GM21367 (cell line): Measurements from ENCODE around the gene MKRN1.
"Not testable (repeated sequence)": the region's sequence is repeated elsewhere in the genome, so short reads cannot be mapped to it uniquely, and the experiment has no call there.

Experiments
- ATAC-seq: cut with Tn5 transposase; IDR thresholded peaks from one replicate; pipeline ENCODE4 v1.9.1; 2021; ENCODE audit not compliant: unreplicated experiment

Gene MKRN1

DNA sequence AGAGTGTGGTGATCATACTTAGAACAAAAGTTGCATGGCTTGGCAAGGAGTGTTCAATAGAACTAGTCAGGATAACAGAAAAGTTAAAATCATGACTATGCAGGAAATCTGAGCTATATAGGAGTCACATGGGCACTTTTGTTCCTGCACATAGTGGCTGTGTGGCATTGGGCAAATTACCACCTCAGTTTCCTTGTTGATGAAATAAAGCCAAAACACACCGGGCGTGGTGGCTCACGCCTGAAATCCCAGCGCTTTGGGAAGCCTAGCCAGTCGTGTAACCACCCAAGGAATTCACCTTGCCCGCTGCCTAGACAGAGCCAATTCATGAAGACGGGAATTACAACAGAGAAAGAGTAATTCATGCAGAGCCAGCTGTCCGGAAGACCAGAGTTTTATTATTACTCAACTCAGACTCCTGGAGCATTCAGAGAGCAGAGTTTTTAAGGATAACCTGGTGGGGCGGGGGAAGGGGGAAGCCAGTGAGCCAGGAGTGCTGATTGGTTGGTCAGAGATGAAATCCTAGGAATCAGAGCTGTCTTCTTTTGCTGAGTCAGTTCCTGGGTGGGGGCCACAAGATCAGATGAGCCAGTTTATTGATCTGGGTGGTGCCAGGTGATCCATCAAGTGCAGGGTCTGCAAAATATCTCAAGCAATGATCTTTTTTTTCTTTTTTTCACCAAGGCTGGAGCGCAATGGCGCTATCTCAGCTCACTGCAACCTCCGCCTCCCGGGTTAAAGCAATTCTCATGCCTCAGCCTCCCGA, 6.4 kb upstream of the MKRN1 start:
- no peak for ATAC-seq

DNA sequence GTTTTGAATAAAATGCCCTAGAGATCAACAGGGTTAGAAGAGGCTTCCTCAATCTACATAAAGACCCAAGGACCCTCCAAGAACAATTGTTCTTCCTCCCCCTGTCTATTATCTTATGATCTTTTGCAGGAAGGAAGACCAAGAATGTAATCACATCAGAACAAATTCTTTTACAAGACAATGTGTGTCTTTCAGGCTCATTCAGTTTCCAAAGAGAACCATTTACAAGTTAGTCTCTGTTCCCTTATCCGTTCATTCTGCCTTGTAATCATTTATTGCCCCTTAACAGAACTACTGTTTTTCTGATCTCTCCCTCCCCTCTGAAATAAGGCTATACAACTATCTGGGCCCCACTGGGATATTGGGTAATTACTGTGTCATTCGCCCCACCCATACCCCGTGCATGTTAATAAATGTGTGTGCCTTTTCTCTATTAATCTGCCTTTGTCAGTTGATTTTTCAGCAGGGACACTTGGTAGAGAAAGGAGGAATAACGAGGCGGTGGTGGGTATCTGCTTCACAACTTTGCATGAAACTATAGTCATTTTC, 5.7 kb upstream of the MKRN1 start:
- ATAC-seq: no peak

- ATAC-seq: no peak
These were observed 5.2 kb upstream of the MKRN1 start for GRCh38 chr7:140484479-140484878.

DNA sequence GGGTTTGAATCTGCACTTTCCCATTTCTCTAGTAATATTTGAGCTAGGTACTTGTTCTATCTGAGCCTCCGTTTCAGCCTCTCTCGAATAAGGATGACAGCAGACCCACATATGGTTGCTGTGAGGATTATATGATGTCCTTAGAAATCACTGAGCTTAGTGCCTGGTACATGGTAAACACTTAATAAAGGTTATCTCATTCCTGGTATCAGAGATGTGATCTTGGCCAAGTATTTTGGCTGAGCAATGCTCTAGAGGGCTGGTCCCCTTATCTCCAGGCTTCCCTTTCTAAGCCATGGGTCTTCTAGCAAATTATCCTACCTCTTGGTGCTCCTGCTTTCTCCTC, 407 bp upstream of the MKRN1 start:
- no peak for ATAC-seq

GRCh38 chr7:140478246-140479061, 851 bp downstream of the MKRN1 start:
- ATAC-seq: peak; percentile 6

DNA sequence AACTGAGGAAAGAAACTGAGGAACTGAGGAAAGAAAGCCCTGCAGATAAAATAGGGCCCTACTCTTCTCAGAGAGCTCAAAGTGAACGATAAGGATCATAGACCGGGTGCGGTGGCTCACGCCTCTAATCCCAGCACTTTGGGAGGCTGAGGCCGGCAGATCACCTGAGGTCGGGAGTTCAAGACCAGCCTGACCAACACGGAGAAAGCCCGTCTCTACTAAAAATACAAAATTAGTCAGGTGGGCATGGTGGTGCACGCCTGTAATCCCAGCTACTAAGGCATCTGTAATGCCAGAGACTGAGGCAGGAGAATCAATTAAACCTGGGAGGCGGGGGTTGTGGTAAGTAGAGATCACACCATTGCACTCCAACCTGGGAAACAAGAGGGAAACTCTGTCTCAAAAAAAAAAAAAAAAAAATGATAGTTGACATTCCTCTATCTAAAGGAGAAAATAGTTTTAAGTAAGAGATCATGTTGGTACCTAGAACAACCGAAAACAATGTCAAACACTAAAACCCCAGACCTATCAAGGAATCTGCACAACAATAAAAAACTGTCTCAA, 2.5 kb downstream of the MKRN1 start:
- ATAC-seq: no peak

DNA sequence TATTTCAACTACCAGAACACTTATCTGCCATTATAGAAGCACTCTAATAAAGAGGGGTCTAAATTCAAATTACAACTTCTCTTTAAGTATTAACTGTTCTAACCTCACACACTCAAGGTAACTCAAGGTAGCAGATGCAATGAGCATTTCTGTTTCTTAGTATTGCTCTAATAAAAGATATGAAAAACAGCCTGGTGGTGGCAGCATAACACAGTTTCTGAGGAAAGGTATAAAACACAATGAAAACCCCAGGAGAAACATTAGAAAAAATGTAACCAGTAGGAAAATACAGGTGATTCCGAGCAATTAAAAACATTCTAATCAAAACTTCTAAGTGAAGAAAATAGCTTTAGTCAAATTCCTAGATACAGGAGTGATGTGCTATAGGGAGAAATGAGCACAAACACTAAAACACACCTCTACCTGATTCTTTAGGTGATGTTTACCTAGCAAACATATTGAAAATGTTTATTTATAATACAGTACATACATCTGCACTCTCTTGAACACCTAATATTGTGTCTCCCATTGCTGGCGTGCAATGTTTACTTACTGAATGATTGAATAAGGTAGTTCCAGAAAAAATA, 3.5 kb downstream of the MKRN1 start:
- no peak for ATAC-seq

DNA sequence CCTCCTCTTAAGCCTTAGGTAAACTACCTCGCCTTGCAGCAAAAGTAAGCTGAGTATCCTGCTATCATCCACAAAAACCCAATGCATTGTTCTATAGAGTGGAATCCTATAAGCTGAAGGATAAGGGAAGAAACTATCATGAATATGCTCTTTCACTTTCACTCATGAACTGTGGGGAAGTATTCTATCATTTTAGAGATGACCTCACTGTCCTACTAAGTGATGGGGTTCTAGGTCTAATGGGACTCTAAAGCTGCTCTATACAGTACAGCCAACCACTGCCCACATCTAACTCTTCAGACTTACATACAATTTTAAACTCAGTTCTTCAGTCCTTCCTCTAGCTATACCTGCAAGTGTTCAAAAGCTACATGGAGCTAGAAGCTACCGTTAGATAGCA, 16.2 kb downstream of the MKRN1 start:
- ATAC-seq: no peak

GRCh38 chr7:140458916-140459315, 20.4 kb downstream of the MKRN1 start:
- no peak for ATAC-seq

DNA sequence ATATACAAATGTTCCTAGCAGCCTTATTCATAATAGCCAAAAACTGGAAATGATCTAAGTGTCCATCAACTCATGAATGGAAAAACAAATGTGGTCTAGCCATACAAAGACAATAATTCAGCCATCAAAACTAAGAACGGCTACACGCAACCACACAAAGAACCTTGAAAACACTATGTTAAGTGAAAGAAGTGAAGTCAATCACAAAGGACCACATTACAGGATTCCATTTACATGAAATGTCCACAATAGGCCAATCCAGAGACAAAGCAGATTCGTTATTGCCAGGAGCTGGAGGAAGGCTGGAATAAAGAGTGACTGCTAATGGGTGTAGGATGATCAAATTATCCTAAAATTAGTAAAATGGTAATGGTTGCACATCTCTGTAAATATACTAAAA, 21.1 kb downstream of the MKRN1 start:
- ATAC-seq: no peak

GRCh38 chr7:140456551-140457051, 22.7 kb downstream of the MKRN1 start:
- no peak for ATAC-seq

- ATAC-seq: no peak
These were observed 23.6 kb downstream of the MKRN1 start for GRCh38 chr7:140455743-140456142.

DNA sequence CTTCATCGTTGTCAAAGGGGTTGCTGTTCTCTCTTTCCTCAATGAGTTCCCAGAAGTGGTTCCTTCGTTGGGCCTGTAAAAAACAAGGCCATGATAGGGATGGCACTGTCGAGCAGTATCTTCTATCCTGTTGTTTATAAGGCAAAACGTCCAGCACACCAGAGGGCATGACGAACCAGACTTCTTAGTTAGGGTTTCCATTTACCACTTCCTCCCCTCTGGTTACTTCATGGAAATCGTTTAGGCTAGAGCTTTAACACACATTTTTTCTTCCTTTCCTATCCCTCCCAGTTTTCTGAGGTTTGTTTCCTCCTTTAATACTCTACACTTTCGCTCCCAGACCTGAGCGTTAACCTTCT, 24.7 kb downstream of the MKRN1 start:
- ATAC-seq: no peak

DNA sequence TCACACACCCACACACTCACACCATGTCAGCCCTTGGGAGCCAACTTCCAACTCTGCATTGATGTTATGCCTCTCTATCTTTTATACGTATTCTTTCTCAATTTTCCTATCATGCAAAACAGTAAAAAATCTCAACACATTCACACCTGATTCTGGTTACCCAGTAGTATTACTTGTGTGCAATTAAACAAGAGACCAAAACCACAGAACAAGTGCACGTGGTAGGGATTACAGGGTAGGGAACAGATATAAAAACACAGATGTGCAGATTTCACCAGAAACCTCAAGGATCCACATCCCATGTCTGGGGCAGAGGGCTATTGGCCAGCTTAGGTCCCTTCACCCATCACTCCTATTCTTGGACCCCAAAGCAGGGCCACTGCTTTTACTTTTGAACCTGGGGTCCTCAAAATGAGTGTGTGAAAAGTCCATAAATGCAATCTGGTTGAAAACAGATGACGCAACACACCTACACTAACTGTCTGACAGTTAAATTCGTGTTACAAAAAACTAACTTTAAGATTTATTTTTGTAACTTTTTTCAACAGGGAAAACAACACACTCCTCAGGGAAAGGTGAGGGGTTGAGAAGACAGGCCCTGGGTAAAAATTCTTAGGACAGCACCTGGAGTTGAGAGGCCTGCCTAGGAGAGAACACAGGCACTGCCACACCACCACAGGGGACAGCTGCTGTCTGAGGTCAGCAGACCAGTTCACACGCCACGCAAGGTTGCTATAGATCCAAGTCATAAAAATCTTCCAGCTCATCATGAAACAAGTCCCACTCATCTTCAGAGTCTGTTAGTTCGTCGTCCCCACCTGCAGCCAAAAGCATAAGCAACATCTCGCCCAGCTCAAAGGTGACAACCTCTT, 25.3 kb downstream of the MKRN1 start:
- ATAC-seq: not testable (repeated sequence)

DNA sequence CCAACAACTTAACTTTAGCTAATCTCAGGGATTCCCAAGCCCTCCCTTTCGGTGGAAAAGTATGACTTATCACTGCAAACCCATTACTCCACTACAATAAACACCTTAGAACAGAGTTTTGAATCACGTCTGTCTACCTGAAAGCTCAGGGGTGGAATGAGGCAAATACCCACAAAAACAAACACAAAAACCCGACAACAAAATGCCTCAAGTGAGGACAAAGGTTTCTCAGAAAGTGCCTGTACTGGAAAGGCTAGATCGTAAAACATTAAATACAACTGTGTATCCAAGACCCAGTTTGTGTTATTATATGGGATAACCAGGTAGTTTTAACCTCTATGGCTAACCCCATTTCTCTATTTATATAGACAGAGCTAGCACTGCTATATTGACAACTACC, 26.0 kb downstream of the MKRN1 start:
- no peak for ATAC-seq

DNA sequence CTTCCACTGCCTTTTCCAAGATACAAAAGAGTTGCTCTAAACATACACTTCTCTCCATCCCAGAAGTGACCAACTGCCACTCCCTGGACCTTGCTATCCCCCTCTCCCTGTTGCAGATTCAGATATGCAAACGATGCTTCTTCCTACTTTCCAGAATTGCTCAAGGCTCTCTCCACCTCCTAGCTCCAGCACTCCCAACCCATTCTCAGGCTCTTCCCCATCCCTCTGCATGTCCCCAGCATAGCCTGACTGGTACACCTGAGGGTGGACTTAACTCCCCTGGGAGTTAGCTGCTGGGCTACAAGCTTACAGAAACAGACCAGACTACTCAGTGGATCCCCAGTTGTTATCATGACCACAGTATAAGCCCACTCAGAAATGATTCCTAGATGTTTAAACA, 27.6 kb downstream of the MKRN1 start:
- ATAC-seq: no peak

- no peak for ATAC-seq
These were observed 30.4 kb downstream of the MKRN1 start for GRCh38 chr7:140448781-140449480.

- no peak for ATAC-seq
These were observed 31.5 kb downstream of the MKRN1 start for GRCh38 chr7:140447841-140448240.

DNA sequence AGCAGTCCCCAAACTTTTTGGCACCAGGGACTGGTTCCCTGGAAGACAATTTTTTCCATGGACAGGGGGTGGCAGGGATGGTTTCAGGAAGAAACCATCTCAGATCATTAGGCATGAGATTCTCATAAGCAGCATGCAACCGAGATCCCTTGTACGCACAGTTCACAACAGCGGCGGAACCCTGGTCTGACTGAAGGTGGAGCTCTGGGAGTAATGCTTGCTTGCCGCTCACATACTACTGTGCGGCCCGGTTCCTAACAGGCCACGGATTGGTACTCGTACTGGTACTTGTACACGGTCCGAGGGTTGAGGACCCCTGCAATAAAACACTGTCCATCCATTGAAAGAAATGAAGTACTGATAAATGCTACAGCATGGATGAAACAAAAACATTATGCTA, 32.8 kb downstream of the MKRN1 start:
- no peak for ATAC-seq

GRCh38 chr7:140441519-140441918, 37.8 kb downstream of the MKRN1 start:
- no peak for ATAC-seq
